Measurements from ENCODE around the gene SDHA.

The SDHA gene

DNA sequence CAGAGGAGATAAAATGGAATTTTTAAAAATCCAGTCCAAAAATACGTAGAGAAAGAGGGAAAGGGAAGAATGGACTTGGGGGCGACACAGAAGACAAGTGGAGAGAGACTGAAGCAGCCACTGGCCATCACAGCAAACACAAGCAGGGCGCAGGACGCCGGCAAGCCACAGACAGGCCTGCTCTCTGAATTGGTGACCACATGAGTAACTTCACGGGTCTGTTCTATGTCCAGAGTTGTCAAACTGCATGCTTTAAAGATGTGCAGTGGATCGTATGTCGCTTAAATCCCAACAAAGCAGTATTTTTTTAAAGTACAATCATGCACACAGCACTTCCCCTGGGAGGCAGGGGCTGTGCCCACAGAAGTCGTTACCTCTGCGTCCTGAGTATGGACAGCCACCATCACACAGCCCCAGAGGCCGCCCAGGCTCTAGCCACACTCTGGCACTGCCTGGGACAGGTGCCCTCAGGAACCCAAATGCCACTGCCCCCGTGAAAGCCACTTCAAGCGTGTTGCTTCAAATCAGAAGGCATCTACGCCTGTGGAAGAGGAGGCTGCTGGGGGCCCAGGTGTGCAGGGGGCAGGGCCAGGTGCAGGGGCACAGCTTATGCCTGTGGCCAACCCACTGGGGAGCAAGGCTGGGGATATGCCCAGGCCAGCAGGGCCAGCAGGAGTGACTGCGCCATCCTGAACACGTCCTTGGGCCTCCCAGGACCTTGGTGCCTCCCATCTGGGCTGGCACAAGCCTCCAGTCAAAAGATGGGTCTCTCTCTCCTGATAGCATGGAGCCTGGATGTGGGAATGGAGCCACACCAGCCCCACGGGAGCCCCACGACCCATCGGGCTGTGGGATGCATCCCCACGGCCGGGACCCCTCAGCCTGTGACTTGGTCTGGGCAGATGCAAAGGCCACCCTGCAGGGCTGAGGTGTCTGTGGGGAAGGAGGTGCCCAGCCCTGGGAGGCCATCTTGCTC is 32.7 kb upstream of the SDHA start:
- H3K4me3 ChIP-seq (ENCODE audit: low read depth, low read length), result no peak overlapping the region
- TF ChIP-seq, protein P1, sequence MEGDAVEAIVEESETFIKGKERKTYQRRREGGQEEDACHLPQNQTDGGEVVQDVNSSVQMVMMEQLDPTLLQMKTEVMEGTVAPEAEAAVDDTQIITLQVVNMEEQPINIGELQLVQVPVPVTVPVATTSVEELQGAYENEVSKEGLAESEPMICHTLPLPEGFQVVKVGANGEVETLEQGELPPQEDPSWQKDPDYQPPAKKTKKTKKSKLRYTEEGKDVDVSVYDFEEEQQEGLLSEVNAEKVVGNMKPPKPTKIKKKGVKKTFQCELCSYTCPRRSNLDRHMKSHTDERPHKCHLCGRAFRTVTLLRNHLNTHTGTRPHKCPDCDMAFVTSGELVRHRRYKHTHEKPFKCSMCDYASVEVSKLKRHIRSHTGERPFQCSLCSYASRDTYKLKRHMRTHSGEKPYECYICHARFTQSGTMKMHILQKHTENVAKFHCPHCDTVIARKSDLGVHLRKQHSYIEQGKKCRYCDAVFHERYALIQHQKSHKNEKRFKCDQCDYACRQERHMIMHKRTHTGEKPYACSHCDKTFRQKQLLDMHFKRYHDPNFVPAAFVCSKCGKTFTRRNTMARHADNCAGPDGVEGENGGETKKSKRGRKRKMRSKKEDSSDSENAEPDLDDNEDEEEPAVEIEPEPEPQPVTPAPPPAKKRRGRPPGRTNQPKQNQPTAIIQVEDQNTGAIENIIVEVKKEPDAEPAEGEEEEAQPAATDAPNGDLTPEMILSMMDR (IDR thresholded peaks at IDR 0.05; ENCODE audit: borderline replicate concordance, insufficient read depth, low read depth, low read length), result no peak

DNA sequence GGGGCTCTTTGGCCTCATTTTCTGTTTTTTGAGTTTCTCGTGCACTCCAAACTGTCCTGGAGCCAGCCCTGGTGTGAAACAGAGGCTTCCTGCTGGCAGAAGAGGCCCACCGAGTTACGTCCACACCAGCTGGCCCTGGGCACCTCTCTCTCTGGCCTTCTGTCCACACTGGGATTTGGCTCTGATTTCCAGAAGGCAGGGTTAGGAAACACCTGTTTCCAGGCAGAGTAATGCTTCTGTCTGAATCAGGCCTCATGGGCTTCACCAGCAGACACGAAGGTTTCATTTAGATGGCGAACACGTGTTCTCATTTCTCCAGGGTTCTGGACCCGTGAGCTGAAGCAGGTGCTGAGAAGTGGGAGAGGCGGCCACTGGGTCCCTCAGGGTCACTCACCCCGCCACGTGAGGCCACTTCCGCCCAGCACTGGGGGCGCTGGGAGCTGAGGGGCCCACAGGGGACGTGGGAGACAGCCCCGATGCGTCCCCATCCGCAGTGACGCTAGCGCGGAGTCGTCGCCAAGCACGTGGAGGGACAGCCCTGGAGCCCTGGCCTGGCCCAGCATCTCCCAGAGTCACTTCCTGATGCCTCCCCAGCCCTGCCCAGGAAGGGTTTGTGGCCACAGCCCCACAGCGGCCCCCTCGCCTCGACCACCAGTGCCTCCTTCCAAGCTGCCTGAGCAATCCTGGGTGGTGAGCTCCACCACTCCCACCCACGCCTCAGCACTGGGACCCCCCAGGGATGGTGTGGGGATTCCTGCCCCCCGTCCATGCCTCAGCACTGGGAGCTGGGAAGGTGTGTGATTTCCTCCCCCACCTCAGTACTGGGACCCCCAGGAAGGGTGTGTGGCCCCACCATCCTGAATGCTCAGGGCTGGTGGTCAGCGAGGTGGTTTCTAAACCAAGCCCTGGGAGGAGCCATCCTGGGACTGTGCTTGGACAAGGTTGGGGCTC is 31.8 kb upstream of the SDHA start:
- no peak overlapping the region for H3K4me3 ChIP-seq (ENCODE audit: low read depth, low read length)
- TF ChIP-seq, protein P1 (IDR thresholded peaks at IDR 0.05; ENCODE audit: borderline replicate concordance, insufficient read depth, low read depth, low read length), result no peak

DNA sequence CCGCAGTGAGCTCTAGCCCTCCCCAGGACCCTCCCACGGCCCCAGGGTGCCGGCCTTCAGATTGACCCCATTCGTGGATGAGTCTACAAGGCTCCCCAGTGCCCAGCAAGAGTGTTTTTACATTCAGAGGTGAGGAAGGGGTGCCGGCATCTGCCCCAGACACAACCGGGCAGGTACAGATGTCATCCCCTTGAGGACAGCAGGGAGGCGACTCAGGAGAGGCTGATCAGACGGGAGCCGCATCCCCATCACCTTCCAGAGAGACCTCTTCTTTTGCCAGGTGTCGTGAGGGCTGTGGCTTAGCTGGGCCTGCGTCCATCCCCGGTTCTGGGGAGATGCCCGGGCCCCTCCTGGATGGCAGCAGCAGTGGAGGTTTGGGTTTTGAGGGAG is 31.1 kb upstream of the SDHA start:
- no peak overlapping the region for H3K4me3 ChIP-seq (ENCODE audit: low read depth, low read length)
- TF ChIP-seq, protein P1 (IDR thresholded peaks at IDR 0.05; ENCODE audit: borderline replicate concordance, insufficient read depth, low read depth, low read length), result no peak

DNA sequence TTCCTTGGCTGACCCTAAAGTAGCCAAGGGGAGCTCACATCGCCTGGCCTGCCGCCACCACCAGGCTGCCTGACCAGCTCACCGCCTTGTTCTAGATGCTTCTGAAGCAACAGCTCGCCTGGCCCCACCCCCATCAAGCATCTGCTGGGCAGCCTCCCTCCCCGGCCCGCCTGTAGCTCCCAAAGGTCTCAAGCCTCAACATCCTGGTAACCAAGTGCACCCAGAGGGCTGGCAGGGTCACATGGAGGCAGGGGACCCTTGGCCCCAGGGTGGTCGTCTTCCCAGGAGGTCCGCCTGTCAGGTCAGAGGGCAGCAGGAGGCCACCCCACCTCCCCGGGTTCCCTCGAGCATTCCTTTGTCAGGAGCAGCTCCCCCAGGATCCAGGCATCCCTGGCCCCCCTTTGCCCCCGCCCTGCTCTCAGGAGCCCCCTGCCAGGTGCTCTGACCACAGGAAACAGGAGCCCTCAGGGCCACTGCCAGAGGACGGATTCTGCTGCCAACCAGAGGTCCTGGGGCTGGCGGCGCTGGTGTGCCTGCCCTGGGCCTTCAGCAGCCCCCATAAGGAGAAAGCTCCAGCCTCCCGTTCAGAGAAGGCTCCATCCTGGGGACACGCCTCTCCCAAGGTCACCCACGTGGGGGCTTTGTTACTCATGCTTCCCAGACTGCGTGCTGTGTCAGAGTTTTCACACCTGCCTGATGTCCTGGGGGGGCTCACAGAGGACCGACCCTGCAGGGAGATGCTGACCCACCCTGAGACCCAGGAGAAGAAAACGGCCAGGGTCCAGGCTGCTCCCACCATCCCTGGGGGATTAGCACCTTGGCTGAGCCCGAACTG is 30.3 kb upstream of the SDHA start:
- no peak overlapping the region for H3K4me3 ChIP-seq (ENCODE audit: low read depth, low read length)
- TF ChIP-seq, protein P1 (IDR thresholded peaks at IDR 0.05; ENCODE audit: borderline replicate concordance, insufficient read depth, low read depth, low read length), result no peak

DNA sequence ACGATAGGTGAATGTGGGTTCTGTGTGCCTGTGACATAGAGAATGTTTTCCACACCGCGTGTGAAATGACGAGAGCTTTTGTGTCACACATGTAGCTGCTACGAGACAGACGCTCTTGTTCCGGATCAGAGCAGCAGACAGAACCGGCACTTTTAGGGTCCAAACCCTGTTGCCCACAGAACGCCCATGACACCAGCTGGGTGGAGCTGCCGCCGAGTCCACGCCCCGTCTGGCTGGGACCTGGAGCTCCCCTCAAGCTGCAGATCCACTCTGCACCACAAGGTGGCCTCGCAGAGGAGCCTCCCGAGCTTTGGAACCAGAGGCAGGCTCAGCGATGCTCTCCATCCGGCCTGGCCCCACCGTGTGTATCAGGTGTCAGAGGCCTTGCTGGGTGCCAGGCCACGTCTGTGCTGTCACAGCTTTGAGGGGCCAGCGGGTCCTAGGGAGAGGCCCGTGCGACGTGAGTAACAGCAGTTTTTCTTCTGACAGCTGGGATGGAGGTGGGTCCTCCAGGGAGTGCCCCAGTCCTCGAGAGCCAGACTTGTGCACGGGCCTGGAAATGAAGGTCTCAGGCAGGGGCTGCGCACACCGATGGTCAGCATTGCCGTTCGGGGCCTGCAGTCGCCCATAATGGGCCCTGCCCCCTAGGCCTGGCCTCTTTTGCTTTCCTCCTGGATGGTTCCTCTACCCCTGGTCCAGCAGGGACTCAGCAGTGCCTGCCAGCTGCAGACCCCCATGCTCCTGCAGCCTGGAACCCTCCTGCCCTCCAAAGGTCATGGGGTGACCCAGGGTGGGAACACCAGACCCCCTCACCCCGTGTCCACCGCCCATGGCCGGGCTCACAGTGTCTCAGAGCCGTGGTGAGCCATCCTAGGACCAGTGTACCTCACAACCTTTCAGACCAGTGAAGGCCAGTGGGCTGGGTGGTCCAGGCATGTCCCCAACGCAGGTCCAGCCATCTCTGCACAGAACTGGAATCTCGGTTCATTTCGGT is 29.3 kb upstream of the SDHA start:
- TF ChIP-seq, protein P1 (IDR thresholded peaks at IDR 0.05; ENCODE audit: borderline replicate concordance, insufficient read depth, low read depth, low read length), result peak; percentile 95
- H3K4me3 ChIP-seq (ENCODE audit: low read depth, low read length), result no peak overlapping the region
